H9 (cell line): ENCODE measurements around the gene COG4. TPM values are rescaled to one million over a fixed set of nuclear protein-coding genes. Genes with fewer than 3 reads are reported as not detected.
A peak's percentile ranks its signal among the peaks of the same experiment; 100 is the strongest.

ENCODE experiments used
- DNase-seq: peaks from one replicate; pipeline ENCODE4 v3.0.0-alpha.2; 2017
- H2AFZ ChIP-seq: one replicate; pipeline ENCODE4 v1.6.1; 2013; ENCODE audit warnings: mild to moderate bottlenecking, low read length, control low read depth, moderate library complexity
- H2AK5ac ChIP-seq: 2 replicates; pipeline ENCODE4 v1.6.1; 2013; ENCODE audit warnings: low read length, control low read depth, mixed read lengths; ENCODE audit not compliant: insufficient read length
- H2BK120ac ChIP-seq: one replicate; pipeline ENCODE4 v1.6.1; 2013; ENCODE audit warnings: low read depth, mild to moderate bottlenecking, low read length, control low read depth, inconsistent platforms; ENCODE audit not compliant: poor library complexity, severe bottlenecking
- H2BK12ac ChIP-seq: 2 replicates; pipeline ENCODE4 v1.6.1; 2013; ENCODE audit warnings: low read length, control low read depth, mixed read lengths, low read depth; ENCODE audit not compliant: insufficient read length
- H2BK15ac ChIP-seq: 2 replicates; pipeline ENCODE4 v1.6.1; 2013; ENCODE audit warnings: low read depth, low read length, control low read depth
- H2BK20ac ChIP-seq: one replicate; pipeline ENCODE4 v1.6.1; 2013; ENCODE audit warnings: low read depth, mild to moderate bottlenecking, low read length, control low read depth, inconsistent platforms; ENCODE audit not compliant: poor library complexity, severe bottlenecking
- H2BK5ac ChIP-seq: 2 replicates; pipeline ENCODE4 v1.6.1; 2013; ENCODE audit warnings: low read length, control low read depth, mixed read lengths; ENCODE audit not compliant: insufficient read length
- H3K14ac ChIP-seq: 2 replicates; pipeline ENCODE4 v1.6.1; 2013; ENCODE audit warnings: low read length, control low read depth; ENCODE audit not compliant: insufficient read depth
- H3K18ac ChIP-seq: 2 replicates; pipeline ENCODE4 v1.6.1; 2013; ENCODE audit warnings: low read depth, mild to moderate bottlenecking, mixed read lengths, low read length, control low read depth; ENCODE audit not compliant: insufficient read length
- H3K23ac ChIP-seq: 2 replicates; pipeline ENCODE4 v1.6.1; 2013; ENCODE audit warnings: low read length, control low read depth, mixed read lengths, low read depth; ENCODE audit not compliant: insufficient read length
- H3K23me2 ChIP-seq: 2 replicates; pipeline ENCODE4 v1.6.1; 2013; ENCODE audit warnings: low read depth, mild to moderate bottlenecking, mixed read lengths, low read length, control low read depth; ENCODE audit not compliant: insufficient read length, poor library complexity, severe bottlenecking
- H3K27ac ChIP-seq: 2 replicates; pipeline ENCODE4 v1.5.1; 2013; ENCODE audit warnings: low read length, control low read depth, mixed read lengths, low read depth; ENCODE audit not compliant: insufficient read length
- H3K27me3 ChIP-seq: 2 replicates; pipeline ENCODE4 v1.6.1; 2013; ENCODE audit warnings: low read length, control low read depth, inconsistent platforms; ENCODE audit not compliant: insufficient read depth
- H3K4ac ChIP-seq: 2 replicates; pipeline ENCODE4 v1.6.1; 2013; ENCODE audit warnings: low read depth, mild to moderate bottlenecking, control low read depth, inconsistent platforms, low read length, moderate library complexity
- H3K4me1 ChIP-seq: 2 replicates; pipeline ENCODE4 v1.6.1; 2013; ENCODE audit warnings: low read length, control low read depth, inconsistent platforms; ENCODE audit not compliant: insufficient read depth
- H3K4me2 ChIP-seq: 2 replicates; pipeline ENCODE4 v1.6.1; 2013; ENCODE audit warnings: low read length, control low read depth, mixed read lengths; ENCODE audit not compliant: insufficient read length, insufficient read depth
- H3K56ac ChIP-seq: 2 replicates; pipeline ENCODE4 v1.6.1; 2013; ENCODE audit warnings: low read depth, mild to moderate bottlenecking, mixed read lengths, low read length, control low read depth; ENCODE audit not compliant: insufficient read length
- H3K79me1 ChIP-seq: 2 replicates; pipeline ENCODE4 v1.6.1; 2013; ENCODE audit warnings: low read depth, mild to moderate bottlenecking, moderate library complexity, low read length, control low read depth, inconsistent platforms; ENCODE audit not compliant: insufficient read depth, poor library complexity, severe bottlenecking
- H3K79me2 ChIP-seq: 2 replicates; pipeline ENCODE4 v1.6.1; 2013; ENCODE audit warnings: low read length, control low read depth, inconsistent platforms; ENCODE audit not compliant: insufficient read depth
- H3K9ac ChIP-seq: 2 replicates; pipeline ENCODE4 v1.6.1; 2013; ENCODE audit warnings: low read length, control low read depth, mixed read lengths; ENCODE audit not compliant: insufficient read length; ENCODE audit errors: extremely low read depth
- H3K9me3 ChIP-seq: one replicate; pipeline ENCODE4 v1.6.1; 2013; ENCODE audit warnings: low read depth, low read length, inconsistent platforms; ENCODE audit not compliant: control insufficient read depth
- H3T11ph ChIP-seq: one replicate; pipeline ENCODE4 v1.6.1; 2013; ENCODE audit warnings: mild to moderate bottlenecking, low read length, control low read depth, inconsistent platforms
- H4K20me1 ChIP-seq: one replicate; pipeline ENCODE4 v1.6.1; 2013; ENCODE audit not compliant: control insufficient read depth, insufficient read length, insufficient read depth
- H4K5ac ChIP-seq: 2 replicates; pipeline ENCODE4 v1.6.1; 2013; ENCODE audit warnings: low read depth, mild to moderate bottlenecking, mixed read lengths, low read length, control low read depth; ENCODE audit not compliant: insufficient read length
- H4K8ac ChIP-seq: replicated peaks from 2 replicates; pipeline ENCODE4 v1.6.1; 2013; ENCODE audit warnings: low read length, control low read depth, mixed read lengths, low read depth; ENCODE audit not compliant: insufficient read length
- H4K91ac ChIP-seq: 2 replicates; pipeline ENCODE4 v1.6.1; 2013; ENCODE audit warnings: low read depth, mild to moderate bottlenecking, moderate library complexity, mixed read lengths, low read length, control low read depth; ENCODE audit not compliant: insufficient read length
- H3K27ac Mint-ChIP-seq, 3 experiments: 2 replicates in 2 of 3; 3 replicates in 1 of 3; pipeline ENCODE4 v1.8.0; 2020 to 2021; ENCODE audit warnings: mixed read lengths in 3 of 3, mild to moderate bottlenecking in 1 of 3, moderate library complexity in 1 of 3
- H3K27me3 Mint-ChIP-seq: 2 replicates; pipeline ENCODE4 v1.8.0; 2021; ENCODE audit warnings: low read depth, mild to moderate bottlenecking, moderate library complexity, mixed read lengths
- H3K36me3 Mint-ChIP-seq, 3 experiments: 2 replicates in 2 of 3; 3 replicates in 1 of 3; pipeline ENCODE4 v1.8.0; 2020 to 2021; ENCODE audit warnings: low read depth in 3 of 3, mixed read lengths in 3 of 3; ENCODE audit not compliant: insufficient read depth in 1 of 3
- H3K4me1 Mint-ChIP-seq, 2 experiments: 2 replicates each; pipeline ENCODE4 v1.8.0; 2020; ENCODE audit warnings: mixed read lengths in 2 of 2
- H3K4me3 Mint-ChIP-seq, 2 experiments: 2 replicates in 1 of 2; 3 replicates in 1 of 2; pipeline ENCODE4 v1.8.0; 2020 to 2021; ENCODE audit warnings: mild to moderate bottlenecking in 2 of 2, mixed read lengths in 2 of 2, moderate library complexity in 1 of 2
- H3K9me3 Mint-ChIP-seq, 2 experiments: 2 replicates in 1 of 2; 3 replicates in 1 of 2; pipeline ENCODE4 v1.8.0; 2020; ENCODE audit warnings: mild to moderate bottlenecking in 2 of 2, mixed read lengths in 2 of 2, moderate library complexity in 1 of 2
- WGBS: extraction: QIAGEN DNeasy Blood & Tissue Kit; methylation state at CpG from one replicate; pipeline ENCODE4 v1.1.7; 2013; ENCODE audit warnings: missing lambda C conversion rate, low lambda C conversion rate, mixed read lengths; ENCODE audit not compliant: insufficient read length; ENCODE audit errors: extremely low coverage; 5-methylcytosine and 5-hydroxymethylcytosine counted together
- total RNA-seq: library from RNA; stranded (reverse); gene quantifications from 2 replicates; pipeline ENCODE4 v1.2.1, GENCODE V29; 2021
- TF ChIP-seq, protein P1 (sequence below): fragments of 200-600 bp; sonication (generic); conservative IDR thresholded peaks from 3 replicates; pipeline ENCODE4 v1.8.0; 2021; ENCODE audit warnings: antibody characterized with exemption, mild to moderate bottlenecking

Gene COG4
- total RNA-seq, 1 experiment from 2014 or later: 51.9 TPM

DNA sequence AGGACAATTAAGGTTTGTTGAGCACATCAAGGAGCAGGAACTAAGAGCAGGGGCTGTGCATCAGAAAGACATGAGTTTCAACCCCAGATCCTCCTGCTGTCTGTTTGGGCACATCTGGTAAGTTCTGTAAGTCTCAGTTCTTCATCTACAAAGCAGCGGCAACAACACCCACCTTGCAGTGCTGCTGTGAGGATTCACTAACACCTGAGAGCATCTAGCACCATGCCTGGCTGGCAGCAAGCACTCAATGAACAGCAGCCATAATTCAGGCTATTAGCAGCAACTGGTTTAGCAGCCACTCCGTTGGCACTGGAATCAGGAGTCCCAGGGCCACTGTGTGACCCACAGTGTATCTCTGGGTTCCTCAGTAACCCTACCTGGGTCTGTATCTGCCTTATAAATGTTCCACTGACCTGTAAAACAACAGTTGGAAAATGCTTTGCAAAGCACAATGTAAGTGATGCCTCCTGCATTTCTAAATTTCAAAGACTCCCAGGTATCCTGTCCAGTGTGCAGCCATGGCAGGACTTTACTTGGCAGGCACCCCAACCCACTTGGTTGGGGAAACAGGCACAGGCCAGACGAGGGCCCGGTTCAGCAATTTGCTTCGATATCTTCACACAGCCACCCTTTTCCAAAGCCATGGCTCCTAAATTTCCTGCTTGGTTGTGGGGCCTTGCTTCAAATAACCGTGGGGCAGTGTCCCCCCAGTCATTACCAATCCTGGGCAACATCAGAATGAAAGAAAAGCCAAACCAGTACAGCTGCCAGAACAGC lies 88.7 kb downstream of the COG4 start:
- no peaks in the 10 kb centered on the region for H4K20me1 ChIP-seq
- H2BK15ac ChIP-seq: no peak overlapping the region
- peaks cover 15% of the 10 kb centered on the region for H3K23me2 ChIP-seq
- H3K79me1 ChIP-seq: no peaks in the 10 kb centered on the region
- peaks cover 0 to 2% of the 10 kb centered on the region in 2 experiments; a peak in 1 of 5 replicates for H3K9me3 Mint-ChIP-seq
- no peak overlapping the region for H2BK12ac ChIP-seq
- TF ChIP-seq, protein P1, sequence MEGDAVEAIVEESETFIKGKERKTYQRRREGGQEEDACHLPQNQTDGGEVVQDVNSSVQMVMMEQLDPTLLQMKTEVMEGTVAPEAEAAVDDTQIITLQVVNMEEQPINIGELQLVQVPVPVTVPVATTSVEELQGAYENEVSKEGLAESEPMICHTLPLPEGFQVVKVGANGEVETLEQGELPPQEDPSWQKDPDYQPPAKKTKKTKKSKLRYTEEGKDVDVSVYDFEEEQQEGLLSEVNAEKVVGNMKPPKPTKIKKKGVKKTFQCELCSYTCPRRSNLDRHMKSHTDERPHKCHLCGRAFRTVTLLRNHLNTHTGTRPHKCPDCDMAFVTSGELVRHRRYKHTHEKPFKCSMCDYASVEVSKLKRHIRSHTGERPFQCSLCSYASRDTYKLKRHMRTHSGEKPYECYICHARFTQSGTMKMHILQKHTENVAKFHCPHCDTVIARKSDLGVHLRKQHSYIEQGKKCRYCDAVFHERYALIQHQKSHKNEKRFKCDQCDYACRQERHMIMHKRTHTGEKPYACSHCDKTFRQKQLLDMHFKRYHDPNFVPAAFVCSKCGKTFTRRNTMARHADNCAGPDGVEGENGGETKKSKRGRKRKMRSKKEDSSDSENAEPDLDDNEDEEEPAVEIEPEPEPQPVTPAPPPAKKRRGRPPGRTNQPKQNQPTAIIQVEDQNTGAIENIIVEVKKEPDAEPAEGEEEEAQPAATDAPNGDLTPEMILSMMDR: no peak
- H3K27ac ChIP-seq: no peak overlapping the region
- no peak overlapping the region for H2BK5ac ChIP-seq
- peak overlapping the region; percentile 34 to 58 (median 52); a peak in 3 of 7 replicates for H3K27ac Mint-ChIP-seq
- H4K91ac ChIP-seq: no peak overlapping the region
- peaks cover 7 to 15% (median 8%) of the 10 kb centered on the region in 3 experiments; a peak in 5 of 7 replicates for H3K36me3 Mint-ChIP-seq
- no peak overlapping the region for H3K9ac ChIP-seq
- no peak for DNase-seq
- no peaks in the 10 kb centered on the region for H3K27me3 ChIP-seq
- H3K18ac ChIP-seq: no peak overlapping the region
- no peak overlapping the region for H2AFZ ChIP-seq
- no peak overlapping the region for H3T11ph ChIP-seq
- H3K14ac ChIP-seq: no peak overlapping the region
- no peak overlapping the region for H3K4ac ChIP-seq
- no CpG with 5 or more reads among the region's 6 CpGs for WGBS
- H3K79me2 ChIP-seq: peaks cover 17% of the 10 kb centered on the region; the same call in 1 of the 2 replicates
- H2BK120ac ChIP-seq: no peak overlapping the region
- H2BK20ac ChIP-seq: no peak overlapping the region
- H3K23ac ChIP-seq: no peak overlapping the region
- peaks cover 15% of the 10 kb centered on the region; the same call in 1 of the 2 replicates for H3K4me1 ChIP-seq
- no peak overlapping the region for H4K8ac ChIP-seq
- H3K56ac ChIP-seq: no peak overlapping the region
- peaks cover 63 to 65% of the 10 kb centered on the region in 2 experiments for H3K4me1 Mint-ChIP-seq
- no peak overlapping the region; a peak in 1 of 5 replicates for H3K4me3 Mint-ChIP-seq
- H2AK5ac ChIP-seq: no peak overlapping the region
- H3K27me3 Mint-ChIP-seq: no peaks in the 10 kb centered on the region
- no peaks in the 10 kb centered on the region for H3K9me3 ChIP-seq
- no peak overlapping the region for H4K5ac ChIP-seq
- no peak overlapping the region for H3K4me2 ChIP-seq
